HepG2 (cell line): ENCODE data around the gene MAML1. TPM values are rescaled to one million over a fixed set of nuclear protein-coding genes. Genes with fewer than 3 reads are reported as not detected.
A peak's percentile ranks its signal among the peaks of the same experiment; 100 is the strongest.

Experiments
- AGO1 ChIP-seq: fragments of 200-400 bp; formaldehyde crosslinking; IDR thresholded peaks from 2 replicates; pipeline ENCODE4 v1.6.1; 2017; ENCODE audit warnings: mild to moderate bottlenecking, low read depth, low read length, moderate library complexity; ENCODE audit not compliant: poor library complexity, severe bottlenecking
- ATRX ChIP-seq: sonication (generic); formaldehyde crosslinking; IDR thresholded peaks from 2 replicates; pipeline ENCODE4 v1.4.0; 2020; ENCODE audit warnings: missing genetic modification reagents, borderline replicate concordance
- BRD4 ChIP-seq: sonication (generic); formaldehyde crosslinking; IDR thresholded peaks from 2 replicates; pipeline ENCODE4 v1.4.0; 2020; ENCODE audit warnings: missing genetic modification reagents
- DPF2 ChIP-seq: sonication (generic); formaldehyde crosslinking; IDR thresholded peaks from 2 replicates; pipeline ENCODE4 v1.4.0; 2020; ENCODE audit warnings: mild to moderate bottlenecking, low read depth, missing genetic modification reagents, borderline replicate concordance
- HCFC1 ChIP-seq: fragments of 150-350 bp; IDR thresholded peaks from 2 replicates; pipeline ENCODE4 v1.6.1; 2014; ENCODE audit warnings: low read depth, low read length
- HOXA5 ChIP-seq: sonication (generic); formaldehyde crosslinking; IDR thresholded peaks from 2 replicates; pipeline ENCODE4 v1.4.0; 2020; ENCODE audit warnings: missing genetic modification reagents
- MED13 ChIP-seq: sonication (generic); formaldehyde crosslinking; IDR thresholded peaks from 2 replicates; pipeline ENCODE4 v1.5.0; 2020; ENCODE audit warnings: missing genetic modification reagents
- NFATC3 ChIP-seq: sonication (generic); formaldehyde crosslinking; IDR thresholded peaks from 2 replicates; pipeline ENCODE4 v1.5.1; 2020; ENCODE audit warnings: mild to moderate bottlenecking, missing genetic modification reagents
- RAD21 ChIP-seq: fragments of 450-650 bp; formaldehyde crosslinking; IDR thresholded peaks from 2 replicates; pipeline ENCODE4 v1.5.0; 2020; ENCODE audit warnings: mild to moderate bottlenecking
- SP5 ChIP-seq: IDR thresholded peaks from 2 replicates; pipeline ENCODE4 v1.6.1; 2016; ENCODE audit warnings: low read depth, borderline replicate concordance
- SRY ChIP-seq: sonication (generic); formaldehyde crosslinking; IDR thresholded peaks from 2 replicates; pipeline ENCODE4 v1.8.0; 2022; ENCODE audit warnings: mild to moderate bottlenecking, missing genetic modification reagents
- TEAD3 ChIP-seq: optimal IDR thresholded peaks from 2 replicates; pipeline ENCODE3; 2016; ENCODE audit warnings: borderline replicate concordance
- TMF1 ChIP-seq: sonication (generic); formaldehyde crosslinking; IDR thresholded peaks from 2 replicates; pipeline ENCODE4 v1.8.1; 2022; ENCODE audit warnings: low read depth, missing genetic modification reagents
- ZFP37 ChIP-seq: sonication (generic); formaldehyde crosslinking; IDR thresholded peaks from 2 replicates; pipeline ENCODE4 v1.4.0; 2020; ENCODE audit warnings: missing genetic modification reagents, borderline replicate concordance
- ZNF33B ChIP-seq: sonication (generic); formaldehyde crosslinking; IDR thresholded peaks from 2 replicates; pipeline ENCODE4 v1.5.1; 2020; ENCODE audit warnings: mild to moderate bottlenecking, missing genetic modification reagents
- ZNF879 ChIP-seq: sonication (generic); formaldehyde crosslinking; IDR thresholded peaks from 2 replicates; pipeline ENCODE4 v1.8.1; 2023; ENCODE audit warnings: missing genetic modification reagents
- polyA plus RNA-seq, 8 experiments: library from polyadenylated mRNA; depleted of rRNA in 3 of 8; stranded (reverse) in 7 of 8; unstranded in 1 of 8; fragments of >200 nt; fragmentation: Illumina TruSeq in 4 of 8; extraction: Trizol in 4 of 8; gene quantifications; 2 replicates each; pipeline versions ENCODE4 v1.2.1 to v1.2.3, GENCODE V29; 2011 to 2016; ENCODE audit warnings: low read depth in 4 of 8, missing spikeins in 1 of 8, mixed read lengths in 1 of 8; ENCODE audit not compliant: insufficient read depth in 1 of 8
- total RNA-seq, 5 experiments: library from RNA; depleted of rRNA; stranded (reverse); fragments of >200 nt; fragmentation: Illumina TruSeq; extraction: Trizol; gene quantifications; 2 replicates each; pipeline ENCODE4 v1.2.3, GENCODE V29; 2016; ENCODE audit warnings: low read depth in 1 of 5
- TF ChIP-seq, protein P1 (sequence below): sonication (generic); formaldehyde crosslinking; IDR thresholded peaks from 2 replicates; pipeline ENCODE4 v1.8.0; 2022; ENCODE audit warnings: missing genetic modification reagents, mild to moderate bottlenecking, inconsistent platforms, borderline replicate concordance
- TF ChIP-seq, protein P2 (sequence below): sonication (generic); formaldehyde crosslinking; IDR thresholded peaks from 2 replicates; pipeline ENCODE4 v1.4.0; 2020; ENCODE audit warnings: missing genetic modification reagents, borderline replicate concordance
- TF ChIP-seq, protein P3 (sequence below): sonication (generic); formaldehyde crosslinking; conservative IDR thresholded peaks from 2 replicates; pipeline ENCODE4 v1.8.0; 2022; ENCODE audit warnings: low read depth, missing genetic modification reagents

Gene MAML1
- total and polyA plus RNA-seq, 2 of the 13 experiments (the other 11 are each of a cell fraction or from before 2014, with no cell fraction given): 10.0 to 10.8 TPM

DNA sequence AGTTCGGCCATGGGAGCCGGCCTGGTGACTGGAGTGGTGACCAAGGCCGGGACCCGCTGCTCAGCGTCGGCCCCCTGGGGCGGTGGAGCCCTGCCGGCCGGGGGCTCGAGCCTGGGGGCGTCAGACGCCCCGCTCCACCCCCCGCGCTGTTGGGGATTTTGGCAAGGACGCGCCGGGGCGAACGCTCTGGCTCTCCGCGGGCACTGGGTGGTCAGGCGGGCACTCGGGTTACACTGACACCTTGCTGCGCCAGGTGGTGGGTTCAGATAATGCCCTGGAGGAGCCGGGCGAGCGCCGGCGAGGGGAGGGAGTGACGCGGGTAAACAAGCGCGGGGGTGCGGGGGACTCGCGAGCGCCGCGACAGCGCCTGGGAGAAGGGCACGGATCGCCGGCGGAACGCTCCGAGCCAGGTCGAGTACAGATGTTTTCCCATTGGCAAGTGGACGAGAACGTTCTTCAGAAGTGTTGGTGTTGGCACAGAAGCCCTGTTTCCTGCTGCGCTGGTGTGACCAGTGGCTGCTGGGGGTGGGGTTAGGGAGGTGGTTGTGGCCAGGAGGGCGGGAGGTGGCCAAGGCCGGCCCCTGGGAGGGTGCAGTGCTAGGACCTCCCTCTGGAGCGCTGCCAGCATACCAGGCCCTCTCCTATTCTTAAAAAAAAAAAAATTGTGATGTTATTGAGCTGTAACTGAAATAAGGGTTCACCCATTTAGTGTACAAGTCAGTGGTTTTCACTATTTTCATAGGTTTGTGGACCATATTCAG, 88.9 kb downstream of the MAML1 start (continued):
- TF ChIP-seq TMF1 (no peak; the same call in 1 of the 2 replicates), ZNF879 (CRISPR knock-in tag) (no peak), HOXA5 (CRISPR knock-in tag) (0 out of 2 replicates have a peak, but pooled peaks have one; percentile 34), SRY (CRISPR knock-in tag) (no peak), ATRX (CRISPR knock-in tag) (no peak), ZFP37 (CRISPR knock-in tag) (no peak), ZNF33B (no peak), RAD21 (CRISPR knock-in tag) (no peak), AGO1 (no peak), DPF2 (CRISPR knock-in tag) (no peak), HCFC1 (no peak), SP5 (CRISPR knock-in tag) (no peak), TEAD3 (CRISPR knock-in tag) (peak; percentile 44), MED13 (CRISPR knock-in tag) (no peak; the same call in 1 of the 2 replicates), NFATC3 (CRISPR knock-in tag) (no peak), BRD4 (no peak)
- TF ChIP-seq, protein P1, sequence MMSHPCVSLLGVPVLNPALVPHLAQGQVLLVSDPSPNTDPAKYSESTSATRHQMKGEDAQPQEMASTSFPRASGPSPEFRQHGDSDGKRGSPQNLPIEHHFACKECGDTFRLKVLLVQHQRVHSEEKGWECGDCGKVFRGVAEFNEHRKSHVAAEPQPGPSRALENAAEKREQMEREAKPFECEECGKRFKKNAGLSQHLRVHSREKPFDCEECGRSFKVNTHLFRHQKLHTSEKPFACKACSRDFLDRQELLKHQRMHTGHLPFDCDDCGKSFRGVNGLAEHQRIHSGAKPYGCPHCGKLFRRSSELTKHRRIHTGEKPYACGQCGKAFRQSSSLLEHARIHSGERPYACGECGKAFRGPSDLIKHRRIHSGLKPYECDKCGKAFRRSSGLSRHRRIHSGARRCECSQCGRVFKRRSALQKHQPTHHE (CRISPR knock-in tag): no peak
- TF ChIP-seq, protein P2, sequence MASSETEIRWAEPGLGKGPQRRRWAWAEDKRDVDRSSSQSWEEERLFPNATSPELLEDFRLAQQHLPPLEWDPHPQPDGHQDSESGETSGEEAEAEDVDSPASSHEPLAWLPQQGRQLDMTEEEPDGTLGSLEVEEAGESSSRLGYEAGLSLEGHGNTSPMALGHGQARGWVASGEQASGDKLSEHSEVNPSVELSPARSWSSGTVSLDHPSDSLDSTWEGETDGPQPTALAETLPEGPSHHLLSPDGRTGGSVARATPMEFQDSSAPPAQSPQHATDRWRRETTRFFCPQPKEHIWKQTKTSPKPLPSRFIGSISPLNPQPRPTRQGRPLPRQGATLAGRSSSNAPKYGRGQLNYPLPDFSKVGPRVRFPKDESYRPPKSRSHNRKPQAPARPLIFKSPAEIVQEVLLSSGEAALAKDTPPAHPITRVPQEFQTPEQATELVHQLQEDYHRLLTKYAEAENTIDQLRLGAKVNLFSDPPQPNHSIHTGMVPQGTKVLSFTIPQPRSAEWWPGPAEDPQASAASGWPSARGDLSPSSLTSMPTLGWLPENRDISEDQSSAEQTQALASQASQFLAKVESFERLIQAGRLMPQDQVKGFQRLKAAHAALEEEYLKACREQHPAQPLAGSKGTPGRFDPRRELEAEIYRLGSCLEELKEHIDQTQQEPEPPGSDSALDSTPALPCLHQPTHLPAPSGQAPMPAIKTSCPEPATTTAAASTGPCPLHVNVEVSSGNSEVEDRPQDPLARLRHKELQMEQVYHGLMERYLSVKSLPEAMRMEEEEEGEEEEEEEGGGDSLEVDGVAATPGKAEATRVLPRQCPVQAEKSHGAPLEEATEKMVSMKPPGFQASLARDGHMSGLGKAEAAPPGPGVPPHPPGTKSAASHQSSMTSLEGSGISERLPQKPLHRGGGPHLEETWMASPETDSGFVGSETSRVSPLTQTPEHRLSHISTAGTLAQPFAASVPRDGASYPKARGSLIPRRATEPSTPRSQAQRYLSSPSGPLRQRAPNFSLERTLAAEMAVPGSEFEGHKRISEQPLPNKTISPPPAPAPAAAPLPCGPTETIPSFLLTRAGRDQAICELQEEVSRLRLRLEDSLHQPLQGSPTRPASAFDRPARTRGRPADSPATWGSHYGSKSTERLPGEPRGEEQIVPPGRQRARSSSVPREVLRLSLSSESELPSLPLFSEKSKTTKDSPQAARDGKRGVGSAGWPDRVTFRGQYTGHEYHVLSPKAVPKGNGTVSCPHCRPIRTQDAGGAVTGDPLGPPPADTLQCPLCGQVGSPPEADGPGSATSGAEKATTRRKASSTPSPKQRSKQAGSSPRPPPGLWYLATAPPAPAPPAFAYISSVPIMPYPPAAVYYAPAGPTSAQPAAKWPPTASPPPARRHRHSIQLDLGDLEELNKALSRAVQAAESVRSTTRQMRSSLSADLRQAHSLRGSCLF (CRISPR knock-in tag): no peak
- TF ChIP-seq, protein P3, sequence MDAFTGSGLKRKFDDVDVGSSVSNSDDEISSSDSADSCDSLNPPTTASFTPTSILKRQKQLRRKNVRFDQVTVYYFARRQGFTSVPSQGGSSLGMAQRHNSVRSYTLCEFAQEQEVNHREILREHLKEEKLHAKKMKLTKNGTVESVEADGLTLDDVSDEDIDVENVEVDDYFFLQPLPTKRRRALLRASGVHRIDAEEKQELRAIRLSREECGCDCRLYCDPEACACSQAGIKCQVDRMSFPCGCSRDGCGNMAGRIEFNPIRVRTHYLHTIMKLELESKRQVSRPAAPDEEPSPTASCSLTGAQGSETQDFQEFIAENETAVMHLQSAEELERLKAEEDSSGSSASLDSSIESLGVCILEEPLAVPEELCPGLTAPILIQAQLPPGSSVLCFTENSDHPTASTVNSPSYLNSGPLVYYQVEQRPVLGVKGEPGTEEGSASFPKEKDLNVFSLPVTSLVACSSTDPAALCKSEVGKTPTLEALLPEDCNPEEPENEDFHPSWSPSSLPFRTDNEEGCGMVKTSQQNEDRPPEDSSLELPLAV (CRISPR knock-in tag): no peak
